ENCODE data around the gene TIGIT. TPM values are rescaled to one million over a fixed set of nuclear protein-coding genes. Genes with fewer than 3 reads are reported as not detected.

TIGIT gene
- total and polyA plus RNA-seq, 2 of the 13 experiments (the other 11 are each of a cell fraction or from before 2014, with no cell fraction given), result not detected

- intact Hi-C loops (cut with micrococcal nuclease; ENCODE audit: unreplicated experiment), result loop anchor here (2.0 kb wide), 1 partner anchor 147 kb away; no protein-coding TSS in a partner anchor
- no peak overlapping the region for H3K4me3 ChIP-seq (replicated peaks in 1 of 3; ENCODE audit: insufficient read depth in 1 of 3, low read depth in 2 of 3, low read length in 3 of 3)
- no peaks in the 10 kb centered on the region for H4K20me1 ChIP-seq (ENCODE audit: insufficient read depth, low read length)
- ChIA-PET CTCF (ENCODE audit: low intra/inter-chr PET ratio, low total read pairs) (no interaction called here), POLR2A (no interaction called here)
- ATAC-seq (no peak), FAIRE-seq (no peak), DNase-seq (ENCODE audit: low spot score) (no peak)
- 12% methylated on average over 5 of the region's 5 CpGs for WGBS (ENCODE audit: low lambda C conversion rate)
- H3K4me1 ChIP-seq (ENCODE audit: insufficient read depth, low read length), result no peaks in the 10 kb centered on the region
- no peaks in the 10 kb centered on the region; a peak in 1 of 5 replicates for H3K27me3 ChIP-seq (ENCODE audit: control insufficient read depth in 1 of 2, insufficient read depth in 2 of 2, low read length in 2 of 2)
- H3K4me2 ChIP-seq (ENCODE audit: low read depth, low read length), result 0 out of 2 replicates have a peak overlapping the region, but pooled peaks have one; percentile 52
- no peak overlapping the region for H3K27ac ChIP-seq (ENCODE audit: extremely low read length, insufficient read depth, low read length)
- no peaks in the 10 kb centered on the region for H3K79me2 ChIP-seq (ENCODE audit: insufficient read depth, low read length)
- no peaks in the 10 kb centered on the region for H3K36me3 ChIP-seq (replicated peaks in 1 of 2; ENCODE audit: control insufficient read depth in 1 of 2, insufficient read depth in 2 of 2, low read length in 2 of 2)
- no TSS peak for BruUV-seq (replicated peaks)
- in situ Hi-C loops (cut with HindIII; ENCODE audit: extremely low pct_ligation_motif_present, low pct_unique_long_range_greater_than_20kb), result loop anchor here (10.0 kb wide), 1 partner anchor 145 kb away; no protein-coding TSS in a partner anchor
- no peak for TF ChIP-seq ZNF589 (CRISPR knock-in tag; conservative IDR thresholded peaks at IDR 0.05)
- no peak for TF ChIP-seq ZSCAN20 (CRISPR knock-in tag; IDR thresholded peaks at IDR 0.05; ENCODE audit: borderline replicate concordance)
- no peak for TF ChIP-seq TEAD2 (CRISPR knock-in tag; IDR thresholded peaks at IDR 0.05)
- no peak for TF ChIP-seq HIVEP1 (CRISPR knock-in tag; IDR thresholded peaks at IDR 0.05)
- TF ChIP-seq, protein P1, sequence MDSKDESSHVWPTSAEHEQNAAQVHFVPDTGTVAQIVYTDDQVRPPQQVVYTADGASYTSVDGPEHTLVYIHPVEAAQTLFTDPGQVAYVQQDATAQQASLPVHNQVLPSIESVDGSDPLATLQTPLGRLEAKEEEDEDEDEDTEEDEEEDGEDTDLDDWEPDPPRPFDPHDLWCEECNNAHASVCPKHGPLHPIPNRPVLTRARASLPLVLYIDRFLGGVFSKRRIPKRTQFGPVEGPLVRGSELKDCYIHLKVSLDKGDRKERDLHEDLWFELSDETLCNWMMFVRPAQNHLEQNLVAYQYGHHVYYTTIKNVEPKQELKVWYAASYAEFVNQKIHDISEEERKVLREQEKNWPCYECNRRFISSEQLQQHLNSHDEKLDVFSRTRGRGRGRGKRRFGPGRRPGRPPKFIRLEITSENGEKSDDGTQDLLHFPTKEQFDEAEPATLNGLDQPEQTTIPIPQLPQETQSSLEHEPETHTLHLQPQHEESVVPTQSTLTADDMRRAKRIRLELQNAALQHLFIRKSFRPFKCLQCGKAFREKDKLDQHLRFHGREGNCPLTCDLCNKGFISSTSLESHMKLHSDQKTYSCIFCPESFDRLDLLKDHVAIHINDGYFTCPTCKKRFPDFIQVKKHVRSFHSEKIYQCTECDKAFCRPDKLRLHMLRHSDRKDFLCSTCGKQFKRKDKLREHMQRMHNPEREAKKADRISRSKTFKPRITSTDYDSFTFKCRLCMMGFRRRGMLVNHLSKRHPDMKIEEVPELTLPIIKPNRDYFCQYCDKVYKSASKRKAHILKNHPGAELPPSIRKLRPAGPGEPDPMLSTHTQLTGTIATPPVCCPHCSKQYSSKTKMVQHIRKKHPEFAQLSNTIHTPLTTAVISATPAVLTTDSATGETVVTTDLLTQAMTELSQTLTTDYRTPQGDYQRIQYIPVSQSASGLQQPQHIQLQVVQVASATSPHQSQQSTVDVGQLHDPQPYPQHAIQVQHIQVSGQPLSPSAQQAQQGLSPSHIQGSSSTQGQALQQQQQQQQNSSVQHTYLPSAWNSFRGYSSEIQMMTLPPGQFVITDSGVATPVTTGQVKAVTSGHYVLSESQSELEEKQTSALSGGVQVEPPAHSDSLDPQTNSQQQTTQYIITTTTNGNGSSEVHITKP (CRISPR knock-in tag; IDR thresholded peaks at IDR 0.05; ENCODE audit: low read depth), result no peak
- H3K9ac ChIP-seq (ENCODE audit: insufficient read depth, low read depth, low read length), result no peak overlapping the region
- no peak overlapping the region for H2AFZ ChIP-seq (ENCODE audit: low read length)
- no peaks in the 10 kb centered on the region for H3K9me3 ChIP-seq (ENCODE audit: low read length)
These were observed 6.3 kb downstream of the TIGIT start for GRCh38 chr3:114299941-114300624.

Measured in HepG2 (cell line).